HG03066 (cell line): Measurements from ENCODE around the gene CEMIP.

Experiments used
- ATAC-seq: cut with Tn5 transposase; IDR thresholded peaks from one replicate; pipeline ENCODE4 v1.9.1; 2021; ENCODE audit warnings: low read depth; ENCODE audit not compliant: unreplicated experiment

CEMIP gene

GRCh38 chr15:80970658-80971057 is 191.5 kb downstream of the CEMIP start:
- no peak for ATAC-seq

GRCh38 chr15:80971143-80971542 is 192.0 kb downstream of the CEMIP start:
- ATAC-seq = no peak

GRCh38 chr15:80972276-80972675 is 193.1 kb downstream of the CEMIP start:
- ATAC-seq = no peak

GRCh38 chr15:80974914-80975313 is 195.7 kb downstream of the CEMIP start:
- ATAC-seq = no peak

- no peak for ATAC-seq
These were observed 197.7 kb downstream of the CEMIP start for GRCh38 chr15:80976851-80977250.

- ATAC-seq = no peak
These were observed 198.5 kb downstream of the CEMIP start for GRCh38 chr15:80977627-80978036.

- ATAC-seq = no peak
These were observed 199.6 kb downstream of the CEMIP start for GRCh38 chr15:80978685-80979329.

GRCh38 chr15:80979538-80980200 is 200.5 kb downstream of the CEMIP start:
- no peak for ATAC-seq

GRCh38 chr15:80982205-80982604 is 203.0 kb downstream of the CEMIP start:
- no peak for ATAC-seq

- ATAC-seq = no peak
These were observed 203.7 kb downstream of the CEMIP start for GRCh38 chr15:80982839-80983238.

- ATAC-seq = no peak
These were observed 205.7 kb downstream of the CEMIP start for GRCh38 chr15:80984856-80985255.

- ATAC-seq = no peak
These were observed 206.8 kb downstream of the CEMIP start for GRCh38 chr15:80985981-80986380.

GRCh38 chr15:80986487-80986886 is 207.3 kb downstream of the CEMIP start:
- ATAC-seq = no peak

GRCh38 chr15:80988148-80988796 is 209.1 kb downstream of the CEMIP start:
- no peak for ATAC-seq

GRCh38 chr15:80989081-80989517 is 209.9 kb downstream of the CEMIP start:
- ATAC-seq = peak; percentile 1

- peak; percentile 96 for ATAC-seq
These were observed 210.6 kb downstream of the CEMIP start, which contains the start of gene MESD for GRCh38 chr15:80989518-80990478. MESD (minus strand) TSS chr15:80989819; CDS start chr15:80989791, 28 bp downstream.

GRCh38 chr15:80990955-80991354 is 211.8 kb downstream of the CEMIP start:
- no peak for ATAC-seq

- ATAC-seq = no peak
These were observed 212.3 kb downstream of the CEMIP start for GRCh38 chr15:80991421-80991820.

- ATAC-seq = no peak
These were observed 212.8 kb downstream of the CEMIP start for GRCh38 chr15:80992006-80992405.

- no peak for ATAC-seq
These were observed 213.3 kb downstream of the CEMIP start for GRCh38 chr15:80992441-80992840.

- no peak for ATAC-seq
These were observed 217.1 kb downstream of the CEMIP start for GRCh38 chr15:80996247-80996646.
